ENCODE data around the gene CLTCL1. TPM values are rescaled to one million over a fixed set of nuclear protein-coding genes. Genes with fewer than 3 reads are reported as not detected.
"Not testable (repeated sequence)": the region's sequence is repeated elsewhere in the genome, so short reads cannot be mapped to it uniquely, and the experiment has no call there.

The CLTCL1 gene
- polyA plus RNA-seq (ENCODE audit: insufficient read length), result 36.3 TPM

GRCh38 chr22:19291580-19292457 is at the start of gene CLTCL1:
Gene CLTCL1, minus strand, starts transcription at chr22:19291719. Its CDS starts 78 bp downstream, at chr22:19291641.
- peak; percentile 77 for DNase-seq

GRCh38 chr22:19337137-19337536 is 45.6 kb upstream of the CLTCL1 start:
- DNase-seq, result no peak

DNA sequence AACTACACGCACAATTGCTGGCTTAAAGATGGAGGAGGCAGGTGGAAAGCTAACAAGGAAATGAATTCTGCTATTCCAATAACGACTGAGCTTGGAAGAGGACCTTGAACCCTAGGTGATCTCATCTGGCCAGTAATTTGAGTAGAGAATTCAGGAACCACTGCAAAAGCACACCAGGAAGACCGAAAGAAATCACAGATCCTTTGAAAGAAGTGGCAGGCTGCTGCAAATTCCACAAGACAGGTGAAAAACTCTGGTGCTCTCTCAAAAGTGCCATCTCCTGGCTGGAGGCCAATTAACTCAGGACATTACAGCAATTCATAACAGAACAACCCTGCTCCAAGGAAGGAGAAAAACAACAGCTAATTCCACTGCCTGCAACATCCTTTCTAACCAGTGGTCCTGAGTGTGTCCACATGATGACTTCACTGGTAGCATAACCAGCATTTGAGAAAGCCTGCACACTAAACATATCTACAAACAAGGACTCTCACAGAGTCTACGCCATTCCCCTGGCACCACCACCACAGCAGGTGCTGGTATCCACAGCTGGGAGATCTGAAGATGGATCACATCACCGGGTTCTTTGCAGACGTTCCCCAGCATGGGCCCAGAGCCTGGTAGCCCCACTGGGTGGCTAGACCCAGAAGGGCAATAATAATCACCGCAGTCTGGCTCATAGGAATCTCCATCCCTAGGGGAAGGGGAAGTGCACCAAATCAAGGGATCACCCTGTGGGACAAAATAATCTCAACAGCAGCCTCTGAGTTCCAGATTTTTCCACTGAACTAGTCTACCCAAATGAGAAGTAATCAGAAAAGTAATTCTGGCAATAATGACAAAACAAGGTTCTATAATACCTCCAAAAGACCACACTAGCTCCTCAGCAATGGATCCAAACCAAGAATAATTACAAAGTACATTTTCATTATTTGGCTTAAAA is 44.9 kb upstream of the CLTCL1 start:
- DNase-seq, result no peak

GRCh38 chr22:19331975-19332374 is 40.5 kb upstream of the CLTCL1 start:
- DNase-seq, result no peak

DNA sequence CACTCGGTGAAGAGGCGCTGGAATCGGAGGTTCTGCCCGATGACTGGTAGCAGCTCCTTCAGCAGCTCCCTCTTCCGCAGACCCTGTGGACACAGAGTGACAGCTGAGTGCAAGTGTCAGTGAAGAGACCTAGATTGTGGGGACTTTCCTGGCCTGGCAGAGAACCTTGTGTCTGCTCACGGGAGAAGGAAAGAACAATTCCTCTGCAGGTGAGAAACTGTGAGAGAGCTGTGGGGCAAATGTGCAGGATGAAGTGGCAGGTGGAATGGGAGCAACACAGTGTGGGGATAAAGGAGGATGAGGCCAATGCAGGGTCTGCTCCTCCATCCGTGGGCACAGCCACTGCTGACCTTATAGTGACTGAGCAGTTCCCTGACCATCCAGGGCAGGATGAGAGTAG is 40.0 kb upstream of the CLTCL1 start:
- DNase-seq, result no peak

- DNase-seq, result no peak
Observed at GRCh38 chr22:19330865-19331418, 39.4 kb upstream of the CLTCL1 start.

GRCh38 chr22:19330205-19330604 is 38.7 kb upstream of the CLTCL1 start:
- not testable (repeated sequence) for DNase-seq

GRCh38 chr22:19329454-19329853 is 37.9 kb upstream of the CLTCL1 start:
- no peak for DNase-seq

DNA sequence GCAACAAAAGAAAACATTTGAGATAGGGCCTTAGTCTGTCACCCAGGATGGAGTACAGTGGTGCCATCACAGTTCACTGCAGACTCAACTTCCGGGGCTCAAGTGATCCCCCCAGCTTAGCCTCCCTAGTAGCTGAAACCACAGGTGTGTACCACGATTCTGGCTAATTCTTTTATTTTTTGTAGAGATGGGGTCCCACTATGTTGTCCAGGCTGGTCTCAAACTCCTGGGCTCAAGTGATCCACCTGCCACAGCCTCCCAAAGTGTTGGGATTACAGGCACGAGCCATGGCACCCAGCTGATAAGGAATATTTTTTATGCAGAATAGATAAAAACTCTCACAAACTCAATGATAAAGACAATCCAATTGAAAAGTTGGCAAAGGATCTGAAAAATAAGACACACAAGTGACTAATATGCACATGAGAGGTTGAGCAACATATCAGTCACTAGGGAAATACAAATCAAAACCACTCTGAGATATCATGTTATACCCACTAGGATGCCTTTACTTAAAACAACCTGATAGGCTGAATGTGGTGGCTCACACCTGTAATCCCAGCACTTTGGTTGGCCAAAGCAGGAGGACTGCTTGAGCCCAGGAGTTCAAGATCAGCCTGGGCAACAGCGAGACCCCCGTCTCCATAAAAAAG is 33.9 kb upstream of the CLTCL1 start:
- no peak for DNase-seq

DNA sequence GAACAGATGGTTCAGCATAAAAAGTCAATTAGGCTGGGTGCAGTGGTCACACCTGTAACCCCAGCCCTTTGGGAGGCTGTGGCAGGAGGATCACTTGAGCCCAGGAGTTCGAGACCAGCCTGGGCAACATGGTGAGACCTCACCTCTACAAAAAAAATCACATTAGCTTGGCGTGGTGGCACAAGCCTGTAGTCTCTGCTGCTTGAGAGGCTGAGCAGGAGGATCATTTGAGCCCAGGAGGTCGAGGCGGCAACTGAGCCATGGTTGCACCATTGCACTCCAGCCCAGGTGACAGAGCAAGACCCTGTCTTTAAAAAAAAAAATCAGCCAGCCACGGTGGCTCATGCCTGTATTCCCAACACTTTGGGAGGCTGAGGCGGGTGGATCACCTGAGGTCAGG is 31.9 kb upstream of the CLTCL1 start:
- not testable (repeated sequence) for DNase-seq

- no peak for DNase-seq
Observed at GRCh38 chr22:19321757-19322156, 30.2 kb upstream of the CLTCL1 start.

GRCh38 chr22:19320136-19320535 is 28.6 kb upstream of the CLTCL1 start:
- not testable (repeated sequence) for DNase-seq

- no peak for DNase-seq
Observed at GRCh38 chr22:19319281-19319680, 27.8 kb upstream of the CLTCL1 start.

- DNase-seq, result no peak
Observed at GRCh38 chr22:19317865-19318264, 26.3 kb upstream of the CLTCL1 start.

GRCh38 chr22:19307872-19308271 is 16.4 kb upstream of the CLTCL1 start:
- no peak for DNase-seq

GRCh38 chr22:19306535-19306934 is 15.0 kb upstream of the CLTCL1 start:
- not testable (repeated sequence) for DNase-seq

- DNase-seq, result no peak
Observed at GRCh38 chr22:19304547-19304946, 13.0 kb upstream of the CLTCL1 start.

DNA sequence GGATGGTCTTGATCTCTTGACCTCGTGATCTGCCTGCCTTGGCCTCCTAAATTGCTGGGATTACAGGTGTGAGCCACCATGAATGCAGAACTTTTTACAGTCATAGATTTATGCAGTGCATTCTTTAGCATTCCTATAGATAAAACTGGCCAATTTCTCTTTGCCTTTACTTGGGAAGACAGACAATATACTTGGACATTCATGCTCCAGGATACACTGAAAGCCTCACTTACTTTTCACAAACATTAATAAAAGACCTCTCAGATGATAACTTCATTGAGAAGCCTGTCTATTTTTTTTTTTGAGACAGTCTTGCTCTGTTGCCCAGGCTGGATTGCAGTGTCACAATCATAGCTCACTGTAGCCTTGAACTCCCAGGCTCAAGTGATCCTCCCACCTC is 12.3 kb upstream of the CLTCL1 start:
- DNase-seq, result no peak

- DNase-seq, result no peak
Observed at GRCh38 chr22:19295733-19296132, 4.2 kb upstream of the CLTCL1 start.

- DNase-seq, result no peak
Observed at GRCh38 chr22:19292458-19293230, 1.1 kb upstream of the CLTCL1 start.

- DNase-seq, result no peak
Observed at GRCh38 chr22:19291218-19291579, 320 bp downstream of the CLTCL1 start.

Data from hindlimb muscle (tissue), 1 donor.